ENCODE results near the gene TMEM169.

- TF ChIP-seq ATF2 (tag by site-specific recombination; IDR thresholded peaks at IDR 0.05; ENCODE audit: low read depth), result no peak
- TF ChIP-seq, protein P1, sequence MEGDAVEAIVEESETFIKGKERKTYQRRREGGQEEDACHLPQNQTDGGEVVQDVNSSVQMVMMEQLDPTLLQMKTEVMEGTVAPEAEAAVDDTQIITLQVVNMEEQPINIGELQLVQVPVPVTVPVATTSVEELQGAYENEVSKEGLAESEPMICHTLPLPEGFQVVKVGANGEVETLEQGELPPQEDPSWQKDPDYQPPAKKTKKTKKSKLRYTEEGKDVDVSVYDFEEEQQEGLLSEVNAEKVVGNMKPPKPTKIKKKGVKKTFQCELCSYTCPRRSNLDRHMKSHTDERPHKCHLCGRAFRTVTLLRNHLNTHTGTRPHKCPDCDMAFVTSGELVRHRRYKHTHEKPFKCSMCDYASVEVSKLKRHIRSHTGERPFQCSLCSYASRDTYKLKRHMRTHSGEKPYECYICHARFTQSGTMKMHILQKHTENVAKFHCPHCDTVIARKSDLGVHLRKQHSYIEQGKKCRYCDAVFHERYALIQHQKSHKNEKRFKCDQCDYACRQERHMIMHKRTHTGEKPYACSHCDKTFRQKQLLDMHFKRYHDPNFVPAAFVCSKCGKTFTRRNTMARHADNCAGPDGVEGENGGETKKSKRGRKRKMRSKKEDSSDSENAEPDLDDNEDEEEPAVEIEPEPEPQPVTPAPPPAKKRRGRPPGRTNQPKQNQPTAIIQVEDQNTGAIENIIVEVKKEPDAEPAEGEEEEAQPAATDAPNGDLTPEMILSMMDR (tag by site-specific recombination; IDR thresholded peaks at IDR 0.05), result no peak
- TF ChIP-seq REST (tag by site-specific recombination; IDR thresholded peaks at IDR 0.05), result no peak
- no peak for TF ChIP-seq SP7 (tag by site-specific recombination; IDR thresholded peaks at IDR 0.05)
- TF ChIP-seq TCF7L2 (IDR thresholded peaks at IDR 0.05; ENCODE audit: borderline replicate concordance, low read depth, low read length), result no peak
- TF ChIP-seq, protein P2, sequence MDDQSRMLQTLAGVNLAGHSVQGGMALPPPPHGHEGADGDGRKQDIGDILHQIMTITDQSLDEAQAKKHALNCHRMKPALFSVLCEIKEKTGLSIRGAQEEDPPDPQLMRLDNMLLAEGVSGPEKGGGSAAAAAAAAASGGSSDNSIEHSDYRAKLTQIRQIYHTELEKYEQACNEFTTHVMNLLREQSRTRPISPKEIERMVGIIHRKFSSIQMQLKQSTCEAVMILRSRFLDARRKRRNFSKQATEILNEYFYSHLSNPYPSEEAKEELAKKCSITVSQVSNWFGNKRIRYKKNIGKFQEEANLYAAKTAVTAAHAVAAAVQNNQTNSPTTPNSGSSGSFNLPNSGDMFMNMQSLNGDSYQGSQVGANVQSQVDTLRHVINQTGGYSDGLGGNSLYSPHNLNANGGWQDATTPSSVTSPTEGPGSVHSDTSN (CRISPR knock-in tag; IDR thresholded peaks at IDR 0.05), result no peak
- TF ChIP-seq ZNF785 (tag by site-specific recombination; IDR thresholded peaks at IDR 0.05), result no peak
Observed at GRCh38 chr2:216142540-216142939, 60.8 kb downstream of the TMEM169 start.

Data from HEK293 (cell line).